Measurements from ENCODE around the gene ESYT1. TPM values are rescaled to one million over a fixed set of nuclear protein-coding genes. Genes with fewer than 3 reads are reported as not detected.
A peak's percentile ranks its signal among the peaks of the same experiment; 100 is the strongest.

ESYT1 gene
- total and polyA plus RNA-seq, 9 of the 15 experiments (the other 6 are each of a cell fraction or from before 2014, with no cell fraction given), result 132 to 420 (median 164) TPM

GRCh38 chr12:56129206-56129941, 1.3 kb downstream of the ESYT1 start (continued):
- TF ChIP-seq CHD7 (IDR thresholded peaks at IDR 0.05; ENCODE audit: low read depth, low read length) (no peak), MIER1 (IDR thresholded peaks at IDR 0.05; ENCODE audit: low read depth) (no peak), NCOA4 (IDR thresholded peaks at IDR 0.05; ENCODE audit: partially characterized antibody) (no peak), ZNF583 (CRISPR knock-in tag; IDR thresholded peaks at IDR 0.05) (peak; percentile 45; the same call in 1 of the 2 replicates), NR3C1 (CRISPR knock-in tag; IDR thresholded peaks at IDR 0.05) (no peak), ZNF239 (CRISPR knock-in tag; IDR thresholded peaks at IDR 0.05) (no peak), ZBTB7A (IDR thresholded peaks at IDR 0.05; ENCODE audit: borderline replicate concordance, control insufficient read depth, low read depth, low read length) (peak; percentile 75; the same call in 1 of the 2 replicates), BCL6 (CRISPR knock-in tag; IDR thresholded peaks at IDR 0.05) (no peak), SOX6 (IDR thresholded peaks at IDR 0.05) (peak; percentile 65), KLF13 (tag; IDR thresholded peaks at IDR 0.05; ENCODE audit: borderline replicate concordance, low read depth) (peak; percentile 80), SUPT5H (IDR thresholded peaks at IDR 0.05) (peak; percentile 75), C11orf30 (IDR thresholded peaks at IDR 0.05; ENCODE audit: low read depth) (no peak), NR4A1 (CRISPR knock-in tag; IDR thresholded peaks at IDR 0.05) (no peak), NR4A1 (tag; IDR thresholded peaks at IDR 0.05) (no peak), PTTG1 (tag; IDR thresholded peaks at IDR 0.05; ENCODE audit: low read depth) (no peak), HDAC2 (IDR thresholded peaks at IDR 0.05) (no peak)

Data from K562 (cell line).